GM21825 (cell line): ENCODE data around the gene TFDP1.
"Not testable (repeated sequence)": the region's sequence is repeated elsewhere in the genome, so short reads cannot be mapped to it uniquely, and the experiment has no call there.

Experiments
- ATAC-seq: cut with Tn5 transposase; IDR thresholded peaks from one replicate; pipeline ENCODE4 v1.9.1; 2021; ENCODE audit warnings: mild to moderate bottlenecking, moderate library complexity; ENCODE audit not compliant: unreplicated experiment

TFDP1 gene

DNA sequence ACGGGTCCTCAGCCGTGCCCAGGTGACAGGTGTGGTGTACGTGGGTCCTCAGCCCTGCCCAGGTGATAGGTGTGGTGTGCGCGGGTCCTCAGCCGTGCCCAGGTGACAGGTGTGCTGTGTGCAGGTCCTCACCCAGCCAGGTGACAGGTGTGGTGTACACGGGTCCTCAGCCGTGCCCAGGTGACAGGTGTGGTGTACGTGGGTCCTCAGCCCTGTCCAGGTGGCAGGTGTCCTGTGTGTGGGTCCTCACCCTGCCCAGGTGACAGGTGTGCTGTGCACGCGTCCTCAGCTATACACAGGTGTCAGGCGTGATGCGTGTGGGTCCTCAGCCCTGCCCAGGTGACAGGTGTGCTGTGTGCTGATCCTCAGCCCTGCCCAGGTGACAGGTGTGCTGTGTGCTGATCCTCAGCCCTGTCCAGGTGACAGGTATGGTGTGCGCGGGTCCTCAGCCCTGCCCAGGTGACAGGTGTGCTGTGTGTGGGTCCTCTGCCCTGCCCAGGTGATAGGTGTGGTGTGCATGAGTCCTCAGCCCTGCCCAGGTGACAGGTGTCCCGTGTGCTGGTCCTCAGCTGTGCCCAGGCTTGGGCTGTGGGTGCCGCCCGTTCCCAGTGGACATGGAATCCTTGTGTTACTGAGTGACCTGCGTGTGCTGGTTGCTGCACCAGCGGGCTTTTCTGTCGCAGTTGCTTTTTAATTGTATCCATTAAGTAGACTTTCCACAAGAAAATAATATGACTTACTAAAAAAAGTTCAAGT is 9.7 kb downstream of the TFDP1 start:
- not testable (repeated sequence) for ATAC-seq

GRCh38 chr13:113595131-113595530 is 10.6 kb downstream of the TFDP1 start:
- no peak for ATAC-seq

GRCh38 chr13:113596321-113597200 is 12.0 kb downstream of the TFDP1 start:
- no peak for ATAC-seq

- ATAC-seq, result no peak
Measured at GRCh38 chr13:113597391-113598080, 13.0 kb downstream of the TFDP1 start.

DNA sequence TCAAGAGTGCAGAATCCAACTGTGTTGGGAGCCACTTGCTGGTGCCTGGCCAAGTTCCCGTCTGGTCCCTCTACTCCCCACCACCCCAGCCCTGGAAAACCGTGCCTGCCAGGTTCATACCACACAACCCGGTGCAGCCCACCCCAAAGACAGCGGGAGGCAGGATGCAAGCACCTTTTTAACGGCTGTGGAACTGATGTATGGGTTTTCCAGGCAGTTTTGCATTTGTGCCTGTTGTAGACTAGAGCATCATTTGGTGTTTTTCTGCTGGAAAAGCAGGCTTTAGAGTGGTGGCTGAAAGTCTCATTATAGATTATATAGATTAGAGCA is 13.5 kb downstream of the TFDP1 start:
- ATAC-seq, result no peak

GRCh38 chr13:113598481-113598880 is 13.9 kb downstream of the TFDP1 start:
- no peak for ATAC-seq

- ATAC-seq, result no peak
Measured at GRCh38 chr13:113599391-113599790, 14.8 kb downstream of the TFDP1 start.

GRCh38 chr13:113601166-113602070 is 16.9 kb downstream of the TFDP1 start:
- ATAC-seq, result no peak

DNA sequence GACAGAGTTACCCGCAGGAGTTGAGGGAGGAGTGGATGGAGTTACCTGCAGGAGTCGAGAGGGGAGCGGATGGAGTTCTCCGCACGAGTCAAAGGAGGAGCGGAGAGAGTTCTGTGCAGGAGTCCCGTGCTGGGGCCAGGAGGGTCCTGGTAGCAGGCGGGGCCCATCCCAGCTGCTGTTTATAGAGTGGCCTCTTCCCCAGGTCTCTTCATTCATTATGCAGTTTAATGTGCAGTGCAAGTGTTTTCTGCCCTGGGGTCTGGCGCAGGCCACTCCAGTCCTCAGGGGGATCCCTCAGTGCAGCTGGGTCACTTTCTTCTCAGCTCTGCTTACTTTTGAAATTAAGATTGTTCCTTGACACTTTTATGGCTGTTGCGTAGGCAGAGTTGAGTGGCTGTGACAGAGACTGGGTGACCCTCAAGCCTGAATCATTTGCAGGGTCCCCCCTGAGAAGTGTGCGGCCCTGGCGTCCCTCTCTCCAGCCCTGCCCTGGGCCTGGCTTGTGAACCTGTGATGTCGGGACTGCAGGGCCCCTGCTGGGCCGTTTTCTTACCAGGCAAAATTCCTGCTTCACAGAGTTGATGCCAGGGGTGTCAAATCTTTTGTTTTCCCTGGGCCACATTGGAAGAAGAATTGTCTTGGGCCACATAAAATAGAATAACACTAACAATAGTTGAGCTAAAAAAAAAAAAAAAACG is 17.9 kb downstream of the TFDP1 start:
- no peak for ATAC-seq

DNA sequence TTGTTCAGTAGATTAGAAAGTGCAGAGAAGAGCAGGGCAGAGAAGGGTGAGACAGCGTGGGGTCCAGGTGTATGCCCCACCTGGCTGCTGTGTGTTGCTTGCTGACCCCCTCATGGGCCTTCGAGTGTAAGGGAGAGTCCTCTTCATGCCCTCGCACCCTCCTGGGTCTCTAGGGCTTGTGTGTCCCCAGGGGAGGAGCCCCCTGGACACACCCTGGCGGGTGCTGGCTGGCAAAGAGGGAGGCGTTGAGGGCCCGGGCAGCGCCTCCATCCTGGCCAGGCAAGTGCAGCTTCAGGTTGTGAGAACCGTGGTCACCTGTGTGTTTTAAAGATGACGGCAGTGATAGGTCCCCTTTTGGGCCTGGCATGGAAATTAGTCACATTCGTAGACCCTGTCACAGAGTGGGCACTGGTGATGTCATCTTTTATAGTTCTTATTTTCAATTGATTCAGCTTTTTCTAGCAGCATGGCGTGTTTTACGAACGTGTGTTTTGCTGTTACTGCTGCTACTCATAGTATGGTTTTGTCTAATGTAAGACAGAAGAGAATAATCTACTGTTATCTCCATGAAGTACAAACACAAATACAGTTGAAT is 18.7 kb downstream of the TFDP1 start:
- no peak for ATAC-seq

DNA sequence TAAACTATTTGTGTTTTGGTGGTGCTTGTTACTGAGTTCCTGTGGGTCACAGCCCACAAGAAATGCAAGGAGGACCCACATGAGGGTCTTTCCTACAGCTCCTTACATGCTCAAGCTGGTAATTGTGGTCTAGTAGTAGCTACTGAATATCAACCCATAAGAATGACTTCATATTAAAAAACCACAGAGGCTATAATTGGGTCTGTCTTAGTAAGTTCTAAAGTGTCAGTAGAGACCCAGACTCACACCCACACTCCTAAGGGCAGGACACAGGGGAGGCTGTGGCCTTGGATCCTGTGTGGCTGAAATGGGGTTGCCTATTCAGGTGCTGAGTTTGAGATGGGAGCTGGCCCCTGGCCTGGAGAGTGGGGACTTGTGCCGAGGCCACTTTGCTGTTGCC is 19.6 kb downstream of the TFDP1 start:
- ATAC-seq, result no peak

GRCh38 chr13:113605461-113605860 is 20.9 kb downstream of the TFDP1 start:
- no peak for ATAC-seq

- no peak for ATAC-seq
Measured at GRCh38 chr13:113605866-113606438, 21.4 kb downstream of the TFDP1 start.

- ATAC-seq, result no peak
Measured at GRCh38 chr13:113607056-113607888, 22.7 kb downstream of the TFDP1 start.

GRCh38 chr13:113607889-113608635 is 23.5 kb downstream of the TFDP1 start:
- ATAC-seq, result no peak

- no peak for ATAC-seq
Measured at GRCh38 chr13:113608967-113609533, 24.5 kb downstream of the TFDP1 start.

GRCh38 chr13:113609616-113610015 is 25.1 kb downstream of the TFDP1 start:
- no peak for ATAC-seq
